Upper lobe of left lung (tissue), 6 donors: ENCODE data around the gene ASB5. TPM values are rescaled to one million over a fixed set of nuclear protein-coding genes. Genes with fewer than 3 reads are reported as not detected.
"Not testable (repeated sequence)": the region's sequence is repeated elsewhere in the genome, so short reads cannot be mapped to it uniquely, and the experiment has no call there.

Source experiments
- ATAC-seq, 2 donors: fragments of 200-7000 bp; cut with Tn5 transposase; one replicate each; pipeline ENCODE4 v1.9.1; 2022; ENCODE audit warnings: mild to moderate bottlenecking in 2 of 2, moderate library complexity in 2 of 2; ENCODE audit not compliant: low FRiP score in 2 of 2
- DNase-seq, 2 donors: peaks; one replicate each; pipeline ENCODE4 v3.0.0-alpha.2; 2019 to 2020
- H3K27ac ChIP-seq, 4 donors: fragments of 200-600 bp; sonication (generic); one replicate each; pipeline ENCODE4 v1.5.1; 2016 to 2019
- H3K27me3 ChIP-seq, 4 donors: fragments of 200-600 bp; sonication (generic); one replicate each; pipeline ENCODE4 v1.5.1; 2017 to 2019
- H3K36me3 ChIP-seq, 4 donors: fragments of 200-600 bp; sonication (generic); one replicate each; pipeline ENCODE4 v1.5.1; 2016 to 2019
- H3K4me1 ChIP-seq, 4 donors: fragments of 200-600 bp; sonication (generic); one replicate each; pipeline ENCODE4 v1.5.1; 2018 to 2019
- H3K4me3 ChIP-seq, 4 donors: fragments of 200-600 bp; sonication (generic); one replicate each; pipeline ENCODE4 v1.5.1; 2017 to 2019; ENCODE audit warnings: mild to moderate bottlenecking in 2 of 4, moderate library complexity in 1 of 4
- H3K9me3 ChIP-seq, 4 donors: fragments of 200-600 bp; sonication (generic); one replicate each; pipeline ENCODE4 v1.5.1; 2018 to 2019
- CTCF ChIP-seq, 6 experiments: fragments of 450-650 bp in 4 of 6; fragments of 200-600 bp in 2 of 6; sonication (generic) in 2 of 6; IDR thresholded peaks; one replicate each; pipeline ENCODE4 v1.5.1; 2016 to 2019; ENCODE audit warnings: antibody characterized with exemption in 6 of 6
- EP300 ChIP-seq, 4 donors: sonication (generic); formaldehyde crosslinking; IDR thresholded peaks; one replicate each; pipeline ENCODE4 v1.5.1; 2017; ENCODE audit warnings: antibody characterized with exemption in 4 of 4, control low read depth in 2 of 4
- POLR2A ChIP-seq, 4 donors: fragments of 450-650 bp; IDR thresholded peaks; one replicate each; pipeline ENCODE4 v1.5.1; 2016 to 2017; ENCODE audit warnings: antibody characterized with exemption in 4 of 4, mild to moderate bottlenecking in 2 of 4
- POLR2AphosphoS5 ChIP-seq, 2 donors: sonication (generic); formaldehyde crosslinking; IDR thresholded peaks; one replicate each; pipeline ENCODE4 v1.5.1; 2017; ENCODE audit warnings: antibody characterized with exemption in 2 of 2
- WGBS, 2 donors: methylation state at CpG; one replicate each; pipeline ENCODE4 v1.1.5; 2017 to 2018; 5-methylcytosine and 5-hydroxymethylcytosine counted together
- total RNA-seq, 6 donors: library from RNA; depleted of rRNA in 4 of 6; stranded (reverse); fragments of >200 nt in 4 of 6; gene quantifications; one replicate each; pipeline versions ENCODE4 v1.1.0 to v1.2.1, GENCODE V29; 2016 to 2021
- donor health status: DM: no; HTN: no; CAD: no; lungs with moderate emphysema.
- donor health status: DM: no; HTN: yes; CAD: no; lungs with severe emphysema.

Gene ASB5
- total RNA-seq, 6 donors from 2014 or later: not detected

GRCh38 chr4:176300565-176300964, 31.5 kb upstream of the ASB5 start:
- no peaks in the 10 kb centered on the region for H3K9me3 ChIP-seq
- H3K27ac ChIP-seq: no peak overlapping the region
- no peaks in the 10 kb centered on the region for H3K36me3 ChIP-seq
- no peak for TF ChIP-seq CTCF (IDR thresholded peaks at IDR 0.05)
- no peak for TF ChIP-seq POLR2A (IDR thresholded peaks at IDR 0.05)
- no peak for TF ChIP-seq POLR2AphosphoS5 (IDR thresholded peaks at IDR 0.05)
- TF ChIP-seq EP300 (IDR thresholded peaks at IDR 0.05): no peak
- no peak for ATAC-seq
- no peak overlapping the region for H3K4me3 ChIP-seq
- no peak for DNase-seq
- H3K27me3 ChIP-seq: no peaks in the 10 kb centered on the region
- no peaks in the 10 kb centered on the region for H3K4me1 ChIP-seq

DNA sequence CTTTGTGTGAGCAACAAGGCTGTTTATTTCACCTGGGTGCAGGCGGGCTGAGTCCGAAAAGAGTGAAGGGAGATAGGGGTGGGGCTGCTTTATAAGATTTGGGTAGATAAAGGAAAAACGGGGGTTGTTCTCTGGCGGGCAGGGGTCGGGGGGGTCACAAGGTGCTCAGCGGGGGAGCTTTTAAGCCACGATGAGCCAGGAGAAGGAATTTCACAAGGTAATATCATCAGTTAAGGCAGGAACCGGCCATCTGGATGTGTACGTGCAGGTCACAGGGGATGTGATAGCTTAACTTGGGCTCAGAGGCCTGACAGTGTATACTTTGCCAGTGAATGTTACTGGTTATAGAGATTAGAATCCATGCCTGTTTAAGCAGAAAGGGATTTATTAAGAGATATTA, 31.0 kb upstream of the ASB5 start:
- ATAC-seq (no peak), DNase-seq (no peak)
- no peak overlapping the region for H3K27ac ChIP-seq
- H3K36me3 ChIP-seq: no peaks in the 10 kb centered on the region
- H3K4me3 ChIP-seq: no peak overlapping the region
- TF ChIP-seq POLR2A (IDR thresholded peaks at IDR 0.05) (no peak), EP300 (IDR thresholded peaks at IDR 0.05) (no peak), CTCF (IDR thresholded peaks at IDR 0.05) (no peak), POLR2AphosphoS5 (IDR thresholded peaks at IDR 0.05) (no peak)
- 90 to 91% methylated on average over 7 of the region's 9 CpGs for WGBS, 2 donors
- no peaks in the 10 kb centered on the region for H3K4me1 ChIP-seq
- H3K27me3 ChIP-seq: no peaks in the 10 kb centered on the region
- no peaks in the 10 kb centered on the region for H3K9me3 ChIP-seq

DNA sequence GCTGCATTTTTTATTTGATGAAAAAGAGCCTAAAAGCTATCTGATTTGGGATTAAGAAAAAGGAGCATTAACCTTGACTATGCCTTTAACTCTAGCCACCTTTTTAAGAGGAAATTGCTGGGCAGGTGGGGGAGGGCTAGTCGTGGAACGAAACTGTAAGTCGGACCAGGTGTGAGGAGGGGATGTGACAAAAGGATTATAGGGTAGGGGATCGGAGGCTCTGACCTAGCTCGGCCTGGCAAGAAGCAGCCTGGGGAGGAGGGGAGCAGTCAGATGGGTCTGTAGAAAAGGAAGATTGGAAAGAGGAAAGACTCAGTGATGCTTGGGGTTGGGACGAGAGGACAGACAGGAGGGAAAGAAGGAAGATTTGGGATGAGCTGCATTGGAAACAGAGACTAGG, 29.6 kb upstream of the ASB5 start:
- no peak overlapping the region for H3K4me3 ChIP-seq
- ATAC-seq (no peak), DNase-seq (no peak)
- H3K4me1 ChIP-seq: no peaks in the 10 kb centered on the region
- TF ChIP-seq EP300 (IDR thresholded peaks at IDR 0.05) (no peak), CTCF (IDR thresholded peaks at IDR 0.05) (no peak), POLR2A (IDR thresholded peaks at IDR 0.05) (no peak), POLR2AphosphoS5 (IDR thresholded peaks at IDR 0.05) (no peak)
- WGBS, 2 donors: 71 to 84% methylated on average over 6 of the region's 6 CpGs
- no peak overlapping the region for H3K27ac ChIP-seq
- H3K9me3 ChIP-seq: no peaks in the 10 kb centered on the region
- H3K27me3 ChIP-seq: no peaks in the 10 kb centered on the region
- H3K36me3 ChIP-seq: no peaks in the 10 kb centered on the region

- DNase-seq, H3K27ac ChIP-seq, H3K27me3 ChIP-seq, H3K4me3 ChIP-seq, H3K36me3 ChIP-seq, ATAC-seq, H3K9me3 ChIP-seq, H3K4me1 ChIP-seq: not testable (repeated sequence)
- WGBS, 2 donors: 36 to 55% methylated on average over 5 of the region's 5 CpGs
These were observed 26.9 kb upstream of the ASB5 start for GRCh38 chr4:176295907-176296306.

DNA sequence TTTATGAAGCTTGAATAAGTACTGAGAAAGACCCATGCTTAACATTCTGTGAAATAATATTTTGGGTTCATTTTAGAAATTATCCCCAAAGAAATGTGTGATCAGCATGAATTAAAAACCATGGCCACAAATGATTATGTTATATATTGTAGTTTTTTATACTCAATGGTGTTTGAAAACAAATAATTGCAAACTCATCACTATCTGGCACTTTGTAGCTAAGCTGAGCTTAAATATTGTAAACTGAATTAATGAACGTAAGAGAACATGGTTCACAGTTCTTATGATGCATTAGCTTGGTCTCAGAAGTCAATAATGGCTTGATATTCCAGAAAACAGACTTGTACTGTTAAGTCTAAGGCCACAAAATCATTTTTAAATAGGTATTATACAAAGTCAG, 24.6 kb upstream of the ASB5 start:
- ATAC-seq (no peak), DNase-seq (no peak)
- 83 to 90% methylated on average over 1 of the region's 1 CpG for WGBS, 2 donors
- Histone ChIP-seq H3K4me3 (no peak overlapping the region), H3K4me1 (no peaks in the 10 kb centered on the region), H3K27me3 (no peaks in the 10 kb centered on the region), H3K27ac (no peak overlapping the region), H3K9me3 (no peaks in the 10 kb centered on the region), H3K36me3 (no peaks in the 10 kb centered on the region)
- no peak for TF ChIP-seq EP300 (IDR thresholded peaks at IDR 0.05)
- no peak for TF ChIP-seq CTCF (IDR thresholded peaks at IDR 0.05)
- no peak for TF ChIP-seq POLR2AphosphoS5 (IDR thresholded peaks at IDR 0.05)
- no peak for TF ChIP-seq POLR2A (IDR thresholded peaks at IDR 0.05)
